Measurements from ENCODE around the gene ARHGAP1.
A peak's percentile ranks its signal among the peaks of the same experiment; 100 is the strongest.

The ARHGAP1 gene

GRCh38 chr11:46700241-46701077, at the start of gene ARHGAP1, which contains the start of gene ZNF408:
Gene ARHGAP1 (minus strand): TSS chr11:46700619. CDS start chr11:46696107, 4,512 bp downstream.
Gene ZNF408 (plus strand): TSS chr11:46701031. CDS start chr11:46701048, 17 bp downstream.
- peak; percentile 97 for DNase-seq (ENCODE audit: low read depth)

GRCh38 chr11:46747150-46747549, 46.7 kb upstream of the ARHGAP1 start:
- no peak for DNase-seq (ENCODE audit: low read depth)

GRCh38 chr11:46745995-46746394, 45.6 kb upstream of the ARHGAP1 start:
- no peak for DNase-seq (ENCODE audit: low read depth)

- DNase-seq (ENCODE audit: low read depth): no peak
Observed at GRCh38 chr11:46745328-46745727, 44.9 kb upstream of the ARHGAP1 start.

GRCh38 chr11:46743693-46744339, 43.4 kb upstream of the ARHGAP1 start:
- no peak for DNase-seq (ENCODE audit: low read depth)

- no peak for DNase-seq (ENCODE audit: low read depth)
Observed at GRCh38 chr11:46743043-46743442, 42.6 kb upstream of the ARHGAP1 start.

- no peak for DNase-seq (ENCODE audit: low read depth)
Observed at GRCh38 chr11:46741600-46742484, 41.4 kb upstream of the ARHGAP1 start.

GRCh38 chr11:46738887-46739286, 38.5 kb upstream of the ARHGAP1 start:
- DNase-seq (ENCODE audit: low read depth): no peak

- DNase-seq (ENCODE audit: low read depth): no peak
Observed at GRCh38 chr11:46737699-46738098, 37.3 kb upstream of the ARHGAP1 start.

- DNase-seq (ENCODE audit: low read depth): no peak
Observed at GRCh38 chr11:46736615-46737014, 36.2 kb upstream of the ARHGAP1 start.

- DNase-seq (ENCODE audit: low read depth): no peak
Observed at GRCh38 chr11:46736146-46736545, 35.7 kb upstream of the ARHGAP1 start.

- DNase-seq (ENCODE audit: low read depth): no peak
Observed at GRCh38 chr11:46733234-46733633, 32.8 kb upstream of the ARHGAP1 start.

GRCh38 chr11:46731545-46731944, 31.1 kb upstream of the ARHGAP1 start:
- no peak for DNase-seq (ENCODE audit: low read depth)

GRCh38 chr11:46729110-46730027, 28.9 kb upstream of the ARHGAP1 start:
- DNase-seq (ENCODE audit: low read depth): no peak

GRCh38 chr11:46728659-46729040, 28.2 kb upstream of the ARHGAP1 start:
- DNase-seq (ENCODE audit: low read depth): no peak

- no peak for DNase-seq (ENCODE audit: low read depth)
Observed at GRCh38 chr11:46727952-46728658, 27.7 kb upstream of the ARHGAP1 start.

- no peak for DNase-seq (ENCODE audit: low read depth)
Observed at GRCh38 chr11:46726206-46726862, 25.9 kb upstream of the ARHGAP1 start.

- DNase-seq (ENCODE audit: low read depth): no peak
Observed at GRCh38 chr11:46725338-46726205, 25.2 kb upstream of the ARHGAP1 start.

- DNase-seq (ENCODE audit: low read depth): no peak
Observed at GRCh38 chr11:46724088-46724487, 23.7 kb upstream of the ARHGAP1 start.
